ENCODE measurements around the gene ACOT11. TPM values are rescaled to one million over a fixed set of nuclear protein-coding genes. Genes with fewer than 3 reads are reported as not detected.

Gene ACOT11
- total RNA-seq, result 24.6 TPM
- polyA plus RNA-seq (ENCODE audit: insufficient read depth, low read depth, low replicate concordance), result 31.1 TPM
- long read RNA-seq, donor 1, result 0 reads
- long read RNA-seq, donor 2, result 0 reads
- long read RNA-seq, donor 3, partial matches to known transcripts, result 17 of 18 reads
- long read RNA-seq, donor 3, other reads (novel, unspliced or antisense), result 0 of 18 reads
- long read RNA-seq, donor 4, partial matches to known transcripts, result 0 of 8 reads
- long read RNA-seq, donor 4, other reads (novel, unspliced or antisense), result 8 of 8 reads
- long read RNA-seq, donor 5, result 0 reads
- long read RNA-seq, donor 6, result 0 reads
- long read RNA-seq, donor 7, transcript ACOT11-201 (16 exons, 3,082 nt), result major isoform, 6 of 24 reads
- long read RNA-seq, donor 7, partial matches to known transcripts, result 7 of 24 reads
- long read RNA-seq, donor 7, other reads (novel, unspliced or antisense), result 11 of 24 reads
- long read RNA-seq, donor 8, result 0 reads
- long read RNA-seq, donor 9, partial matches to known transcripts, result 19 of 19 reads
- long read RNA-seq, donor 9, other reads (novel, unspliced or antisense), result 0 of 19 reads
- long read RNA-seq, donor 10, partial matches to known transcripts, result 0 of 10 reads
- long read RNA-seq, donor 10, other reads (novel, unspliced or antisense), result 10 of 10 reads

GRCh38 chr1:54547601-54548388 lies at the start of gene ACOT11:
Gene ACOT11 (plus strand): TSS chr1:54548228. CDS start chr1:54548310, 82 bp downstream.
- peak; percentile 92 to 96 (median 93) for DNase-seq
- H3K4me1 ChIP-seq (ENCODE audit: control insufficient read depth in 2 of 3, insufficient read depth in 2 of 3, low read depth in 1 of 3, low read length in 3 of 3), result peaks cover 0 to 13% (median 11%) of the 10 kb centered on the region in 3 donors
- H3K4me3 ChIP-seq (ENCODE audit: low read length in 3 of 3), result peak within 1 kb of the TSS in 2 of 3 donors; percentile 57 to 64
- peak; percentile 35 for TF ChIP-seq CTCF (IDR thresholded peaks at IDR 0.05; ENCODE audit: borderline replicate concordance, extremely low read depth, insufficient read depth)
- H3K9me3 ChIP-seq (ENCODE audit: control insufficient read depth in 2 of 3, insufficient read depth in 1 of 3, low read length in 3 of 3), result no peaks in the 10 kb centered on the region
- H3K27ac ChIP-seq (ENCODE audit: low read depth in 2 of 2, low read length in 2 of 2), result peak within 1 kb of the TSS; percentile 80 to 83
- no peaks in the 10 kb centered on the region for H3K27me3 ChIP-seq (ENCODE audit: control insufficient read depth, insufficient read depth, low read length)
- no peak for FAIRE-seq
- intact Hi-C loops (cut with DNase I), result no loop called here
- no peaks in the 10 kb centered on the region for H3K36me3 ChIP-seq (ENCODE audit: control insufficient read depth in 2 of 3, insufficient read depth in 3 of 3, low read length in 3 of 3)
- H3K9ac ChIP-seq (ENCODE audit: low read length in 3 of 3), result peak within 1 kb of the TSS in 2 of 3 donors; percentile 74 to 88

GRCh38 chr1:54498383-54499096 lies 49.5 kb upstream of the ACOT11 start:
- Histone ChIP-seq H3K4me3 (ENCODE audit: low read length in 3 of 3) (peak overlapping the region in 1 of 3 donors; percentile 36), H3K9me3 (ENCODE audit: control insufficient read depth in 2 of 3, insufficient read depth in 1 of 3, low read length in 3 of 3) (no peaks in the 10 kb centered on the region), H3K27me3 (ENCODE audit: control insufficient read depth, insufficient read depth, low read length) (no peaks in the 10 kb centered on the region), H3K27ac (ENCODE audit: low read depth in 2 of 2, low read length in 2 of 2) (no peak overlapping the region), H3K36me3 (ENCODE audit: control insufficient read depth in 2 of 3, insufficient read depth in 3 of 3, low read length in 3 of 3) (no peaks in the 10 kb centered on the region), H3K9ac (ENCODE audit: low read length in 3 of 3) (no peak overlapping the region), H3K4me1 (ENCODE audit: control insufficient read depth in 2 of 3, insufficient read depth in 2 of 3, low read depth in 1 of 3, low read length in 3 of 3) (peaks cover 0 to 3% (median 0%) of the 10 kb centered on the region in 3 donors)
- no peak for TF ChIP-seq CTCF (IDR thresholded peaks at IDR 0.05; ENCODE audit: borderline replicate concordance, extremely low read depth, insufficient read depth)
- FAIRE-seq (no peak), DNase-seq (no peak)
- intact Hi-C loops (cut with DNase I), result loop anchor here (10.0 kb wide), 1 partner anchor 424 kb away; no protein-coding TSS in a partner anchor

- DNase-seq (no peak), FAIRE-seq (no peak)
- Histone ChIP-seq H3K4me1 (ENCODE audit: control insufficient read depth in 2 of 3, insufficient read depth in 2 of 3, low read depth in 1 of 3, low read length in 3 of 3) (peaks cover 0 to 3% (median 0%) of the 10 kb centered on the region in 3 donors), H3K9ac (ENCODE audit: low read length in 3 of 3) (no peak overlapping the region), H3K36me3 (ENCODE audit: control insufficient read depth in 2 of 3, insufficient read depth in 3 of 3, low read length in 3 of 3) (no peaks in the 10 kb centered on the region), H3K27ac (ENCODE audit: low read depth in 2 of 2, low read length in 2 of 2) (no peak overlapping the region), H3K4me3 (ENCODE audit: low read length in 3 of 3) (peak overlapping the region in 1 of 3 donors; percentile 36), H3K9me3 (ENCODE audit: control insufficient read depth in 2 of 3, insufficient read depth in 1 of 3, low read length in 3 of 3) (no peaks in the 10 kb centered on the region), H3K27me3 (ENCODE audit: control insufficient read depth, insufficient read depth, low read length) (no peaks in the 10 kb centered on the region)
- intact Hi-C loops (cut with DNase I), result loop anchor here (10.0 kb wide), 1 partner anchor 424 kb away; no protein-coding TSS in a partner anchor
- TF ChIP-seq CTCF (IDR thresholded peaks at IDR 0.05; ENCODE audit: borderline replicate concordance, extremely low read depth, insufficient read depth), result no peak
Observed at GRCh38 chr1:54499097-54499359, 49.0 kb upstream of the ACOT11 start.
